Activated CD4-positive, alpha-beta T cell treated with anti-CD3 and anti-CD28 coated beads, Interleukin-2, Interleukin-4, amounts not matched to agents 100 ng/mL and 50 ng/mL, durations not matched to agents 16 hours and 8 hours (primary cell): ENCODE results near the gene FBXW12.
A peak's percentile ranks its signal among the peaks of the same experiment; 100 is the strongest.

Experiments used
- DNase-seq: peaks from one replicate; pipeline ENCODE4 v3.0.0-alpha.2; 2020; ENCODE audit warnings: low spot score

Gene FBXW12

GRCh38 chr3:48435223-48435595 lies 63.2 kb downstream of the FBXW12 start:
- no peak for DNase-seq

- peak; percentile 89 for DNase-seq
Observed at GRCh38 chr3:48435774-48436476, 63.9 kb downstream of the FBXW12 start.

GRCh38 chr3:48436477-48436787 lies 64.4 kb downstream of the FBXW12 start:
- no peak for DNase-seq

GRCh38 chr3:48436855-48437254 lies 64.8 kb downstream of the FBXW12 start:
- no peak for DNase-seq

- DNase-seq = no peak
Observed at GRCh38 chr3:48437812-48438211, 65.8 kb downstream of the FBXW12 start.

GRCh38 chr3:48439820-48440589 lies 68.0 kb downstream of the FBXW12 start, which contains the start of the genes CCDC51 and TMA7:
Gene CCDC51 (minus strand): TSS chr3:48440119. CDS start chr3:48435128, 4,991 bp downstream.
Gene TMA7 (plus strand): TSS chr3:48440257. CDS start chr3:48440297, 40 bp downstream.
- peak; percentile 99 for DNase-seq

GRCh38 chr3:48440590-48440958 lies 68.6 kb downstream of the FBXW12 start:
- DNase-seq = no peak

- no peak for DNase-seq
Observed at GRCh38 chr3:48441940-48442339, 69.9 kb downstream of the FBXW12 start.
